Germinal center (tissue), 1 donor: ENCODE results near the gene ADAMTS14.
"Not testable (repeated sequence)": the region's sequence is repeated elsewhere in the genome, so short reads cannot be mapped to it uniquely, and the experiment has no call there.

Experiments used
- DNase-seq: peaks from one replicate; pipeline ENCODE4 v3.0.0; 2012; ENCODE audit warnings: mixed read lengths, low spot score

The ADAMTS14 gene

DNA sequence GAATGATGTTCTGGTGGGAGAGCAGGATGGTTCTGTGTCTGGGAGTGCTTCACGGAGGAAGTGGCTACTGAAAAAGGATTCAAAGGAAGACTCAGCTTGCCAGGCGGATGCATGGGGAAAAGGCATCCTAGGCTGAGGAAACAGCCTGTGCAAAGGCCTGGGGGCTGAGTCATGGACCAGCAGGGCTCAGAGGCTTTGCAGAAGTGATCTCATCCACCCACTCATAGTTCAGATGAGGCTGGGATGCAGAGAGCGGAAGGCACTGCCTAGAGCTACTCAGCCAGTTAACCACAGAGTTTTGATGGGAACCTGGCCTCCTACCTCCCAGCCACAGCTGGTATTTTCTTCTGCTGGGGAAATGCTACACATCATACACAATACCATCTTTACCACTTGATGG is 15.8 kb upstream of the ADAMTS14 start:
- DNase-seq: no peak

DNA sequence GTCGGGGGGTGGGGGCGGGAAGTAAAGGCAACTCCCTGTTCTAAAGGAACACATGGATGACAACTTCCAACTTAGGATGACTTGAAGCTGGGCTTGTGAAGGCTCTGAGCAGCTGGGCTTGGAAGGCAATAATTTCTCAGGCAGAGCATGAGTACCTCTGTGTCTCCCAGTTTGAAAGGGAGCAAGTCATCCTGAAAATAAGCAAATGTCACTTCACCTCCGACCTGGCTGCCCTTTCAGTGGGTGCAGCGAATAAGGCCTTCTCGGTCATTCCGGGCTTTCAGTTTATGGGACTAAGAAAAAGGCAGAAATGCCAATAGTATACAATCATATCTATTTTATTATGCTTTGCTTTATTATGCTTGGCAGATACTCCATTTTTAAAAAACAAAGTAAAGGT is 15.3 kb upstream of the ADAMTS14 start:
- no peak for DNase-seq

DNA sequence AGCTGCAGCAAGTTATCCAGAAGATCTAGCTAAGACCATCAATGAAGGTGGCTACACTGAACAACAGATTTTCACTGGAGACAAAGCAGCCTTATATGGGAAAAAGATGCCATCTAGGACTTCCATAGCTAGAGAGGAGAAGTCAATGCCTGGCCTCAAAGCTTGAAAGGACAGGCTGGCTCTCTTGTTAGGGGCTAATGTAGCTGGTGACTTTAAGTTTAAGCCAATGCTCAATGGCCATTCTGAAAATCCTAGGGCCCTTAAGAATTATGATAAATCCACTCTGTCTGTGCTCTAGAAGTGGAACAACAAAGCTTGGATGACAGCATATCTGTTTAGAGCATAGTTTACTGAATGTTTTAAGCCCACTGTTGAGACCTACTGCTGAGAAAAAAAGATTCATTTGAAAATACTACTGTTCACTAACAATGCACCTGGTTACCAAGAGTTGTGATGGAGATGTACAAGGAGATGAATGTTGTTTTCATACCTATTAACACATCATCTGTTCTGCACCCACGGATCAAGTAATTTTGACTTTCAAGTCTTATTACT is 13.6 kb upstream of the ADAMTS14 start:
- DNase-seq: no peak

DNA sequence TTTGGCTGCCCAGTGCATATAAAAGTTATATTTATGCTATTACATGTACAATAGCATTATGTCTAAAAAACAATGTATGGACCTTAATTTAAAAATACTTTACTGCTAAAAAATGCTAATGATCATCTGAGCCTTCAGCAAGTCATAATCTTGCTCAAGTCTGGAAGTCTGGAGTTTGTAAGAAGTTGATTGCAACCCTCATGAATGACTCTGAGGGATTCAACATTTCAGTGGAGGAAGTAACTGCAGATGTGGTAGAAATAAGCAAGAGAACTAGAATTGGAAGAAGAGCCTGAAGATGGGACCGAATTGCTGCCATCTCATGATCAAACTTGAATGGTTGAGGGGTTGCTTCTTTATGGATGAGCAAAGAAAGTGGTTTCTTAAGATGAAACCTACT is 13.0 kb upstream of the ADAMTS14 start:
- no peak for DNase-seq

DNA sequence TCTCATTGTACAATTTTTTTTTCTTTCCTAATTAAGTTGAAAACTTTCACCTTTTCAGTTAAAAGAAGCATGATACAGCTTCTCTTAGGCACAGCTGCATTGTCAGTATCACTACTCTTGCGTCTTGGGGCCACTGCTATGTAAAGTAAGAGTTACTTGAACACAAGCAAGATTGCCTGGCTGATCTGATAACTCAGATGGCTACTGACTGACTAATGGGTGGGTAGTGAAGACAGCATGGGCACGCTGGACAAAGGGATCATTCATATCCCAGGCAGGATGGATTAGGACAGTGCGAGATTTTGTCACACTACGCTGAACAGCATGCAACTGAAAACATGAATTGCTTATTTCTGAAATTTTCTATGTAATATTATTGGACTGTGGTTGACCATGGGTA is 11.6 kb upstream of the ADAMTS14 start:
- no peak for DNase-seq

DNA sequence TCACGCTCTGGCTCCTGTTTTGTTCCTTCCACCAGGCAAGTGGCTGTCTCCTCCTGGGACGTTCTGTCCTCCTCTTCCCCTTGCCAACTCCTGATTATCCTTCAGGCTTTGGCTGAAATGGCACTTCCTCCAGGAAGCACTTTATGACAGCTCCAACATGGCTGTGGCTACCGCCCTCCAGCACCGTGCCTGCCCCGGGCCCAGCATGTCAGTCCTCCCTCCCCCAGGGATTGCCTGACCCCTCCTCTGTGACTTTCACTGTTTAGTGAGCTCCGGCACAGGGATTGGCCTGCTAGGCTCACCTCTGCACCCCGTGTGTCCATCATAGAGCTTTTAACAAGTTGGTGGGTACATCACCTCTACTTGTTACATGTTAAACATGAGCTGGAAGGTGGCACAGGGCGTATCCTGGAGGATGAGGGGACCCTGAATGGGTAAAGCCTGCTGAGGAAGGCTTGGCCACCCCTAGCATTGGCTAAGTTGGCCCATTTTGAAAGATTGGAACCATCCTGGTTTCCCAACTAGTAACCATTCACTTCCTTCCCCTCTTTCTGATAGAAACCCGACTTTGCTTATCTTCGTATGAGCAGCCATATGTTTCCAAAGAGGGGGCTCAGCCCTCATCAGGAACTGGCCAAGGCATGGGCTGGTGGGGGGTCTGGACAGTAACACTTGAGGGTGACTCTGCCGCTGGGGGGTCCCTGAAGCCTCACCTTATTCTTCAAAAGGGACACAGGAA is 10.5 kb upstream of the ADAMTS14 start:
- DNase-seq: no peak

DNA sequence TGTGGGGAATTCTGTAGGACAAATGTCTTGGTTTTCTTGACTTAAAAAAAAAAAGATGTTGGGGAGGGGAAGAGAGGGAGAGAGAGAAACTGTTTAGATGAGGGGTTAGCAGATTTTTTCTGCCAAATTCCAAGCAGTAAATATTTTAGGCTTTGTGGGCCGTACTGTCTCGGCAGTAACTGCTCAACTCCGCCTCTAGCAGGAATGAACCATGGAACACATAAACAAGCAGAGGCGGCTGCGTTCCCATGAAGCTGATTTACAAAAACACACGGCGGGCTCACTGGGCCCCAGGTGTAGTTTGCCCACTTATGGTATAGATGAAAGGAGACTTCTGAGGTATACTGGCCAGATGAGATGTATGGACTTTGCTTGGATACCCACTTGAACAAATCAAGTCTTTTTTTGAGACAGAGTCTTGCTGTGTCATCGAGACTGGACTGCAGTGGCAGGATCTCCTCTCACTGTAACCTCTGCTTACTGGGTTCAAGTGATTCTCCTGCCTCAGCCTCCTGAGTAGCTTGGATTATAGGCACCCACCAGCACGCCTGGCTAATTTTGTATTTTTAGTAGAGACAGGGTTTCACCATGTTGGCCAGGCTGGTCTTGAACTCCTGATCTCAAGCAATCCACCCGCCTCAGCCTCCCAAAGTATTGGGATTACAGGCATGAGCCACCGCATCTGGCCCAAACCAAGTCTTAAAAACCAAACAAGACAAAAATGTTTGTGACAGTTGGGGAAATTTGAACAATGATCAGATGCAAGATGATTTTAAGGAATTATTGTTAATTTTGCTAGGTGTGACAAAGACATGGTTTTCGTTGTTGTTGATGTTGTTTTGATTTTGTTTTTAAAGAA is 9.7 kb upstream of the ADAMTS14 start:
- no peak for DNase-seq

DNA sequence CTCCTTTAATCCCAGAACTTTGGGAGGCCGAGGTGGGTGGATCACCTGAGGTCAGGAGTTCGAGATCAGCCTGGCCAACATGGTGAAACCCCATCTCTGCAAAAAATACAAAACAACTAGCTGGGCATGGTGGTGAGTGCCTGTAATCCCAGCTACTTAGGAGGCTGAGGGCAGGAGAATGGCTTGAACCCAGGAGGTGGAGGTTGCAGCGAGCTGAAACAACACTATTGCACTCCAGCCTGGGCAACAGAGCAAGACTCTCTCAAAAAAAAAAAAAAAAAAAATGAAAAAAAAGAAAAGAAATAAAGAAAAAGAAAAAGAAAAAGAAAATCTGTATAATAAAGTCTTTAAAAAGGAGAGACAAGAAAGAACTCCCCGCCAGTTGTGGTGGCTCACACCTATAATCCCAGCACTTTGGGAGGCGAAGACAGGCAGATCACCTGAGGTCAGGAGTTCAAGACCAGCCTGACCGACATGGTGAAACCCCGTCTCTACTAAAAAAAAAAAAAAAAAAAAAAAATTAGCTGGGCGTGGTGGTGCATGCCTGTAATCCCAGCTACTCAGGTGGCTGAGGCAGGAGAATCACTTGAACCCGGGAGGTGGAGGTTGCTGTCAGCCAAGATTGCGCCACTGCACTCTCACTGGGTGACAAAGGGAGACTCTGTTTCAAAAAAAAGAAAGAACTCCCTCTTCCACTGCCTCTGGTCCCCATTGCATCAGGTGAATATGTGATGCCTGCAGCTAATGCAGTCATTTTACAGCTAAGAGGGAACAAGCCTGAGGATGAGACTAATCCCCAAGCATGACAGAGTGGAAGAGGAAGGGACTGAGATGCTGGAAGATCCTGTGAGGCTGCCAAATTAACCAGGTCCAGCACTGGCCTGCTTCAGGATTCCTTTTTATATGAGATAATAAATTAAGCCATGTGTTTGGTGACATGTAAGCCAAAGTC is 8.6 kb upstream of the ADAMTS14 start:
- DNase-seq: not testable (repeated sequence)

DNA sequence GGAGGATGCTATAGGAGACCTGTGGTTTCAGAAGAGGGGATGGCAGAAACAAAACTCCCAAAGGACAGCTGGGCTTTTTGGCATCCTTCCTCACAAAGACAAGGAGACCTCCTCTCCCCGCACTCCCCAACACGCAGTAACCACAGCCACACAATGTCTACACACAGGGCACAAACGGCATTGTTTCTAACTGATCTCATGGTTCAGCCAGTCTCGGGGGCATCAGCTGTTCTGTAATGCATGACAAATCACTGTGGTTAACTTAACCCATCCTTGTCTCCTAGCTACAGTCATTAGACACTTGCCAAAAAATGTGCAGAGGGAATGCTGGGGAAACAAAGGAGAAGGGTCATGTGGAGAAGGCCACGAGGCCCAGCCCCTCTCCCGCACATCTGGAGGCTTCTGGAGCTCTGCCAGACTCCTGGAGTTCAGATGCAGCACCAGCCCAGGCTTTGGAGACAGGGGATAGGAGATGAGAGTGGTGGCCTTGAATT is 7.6 kb upstream of the ADAMTS14 start:
- no peak for DNase-seq

DNA sequence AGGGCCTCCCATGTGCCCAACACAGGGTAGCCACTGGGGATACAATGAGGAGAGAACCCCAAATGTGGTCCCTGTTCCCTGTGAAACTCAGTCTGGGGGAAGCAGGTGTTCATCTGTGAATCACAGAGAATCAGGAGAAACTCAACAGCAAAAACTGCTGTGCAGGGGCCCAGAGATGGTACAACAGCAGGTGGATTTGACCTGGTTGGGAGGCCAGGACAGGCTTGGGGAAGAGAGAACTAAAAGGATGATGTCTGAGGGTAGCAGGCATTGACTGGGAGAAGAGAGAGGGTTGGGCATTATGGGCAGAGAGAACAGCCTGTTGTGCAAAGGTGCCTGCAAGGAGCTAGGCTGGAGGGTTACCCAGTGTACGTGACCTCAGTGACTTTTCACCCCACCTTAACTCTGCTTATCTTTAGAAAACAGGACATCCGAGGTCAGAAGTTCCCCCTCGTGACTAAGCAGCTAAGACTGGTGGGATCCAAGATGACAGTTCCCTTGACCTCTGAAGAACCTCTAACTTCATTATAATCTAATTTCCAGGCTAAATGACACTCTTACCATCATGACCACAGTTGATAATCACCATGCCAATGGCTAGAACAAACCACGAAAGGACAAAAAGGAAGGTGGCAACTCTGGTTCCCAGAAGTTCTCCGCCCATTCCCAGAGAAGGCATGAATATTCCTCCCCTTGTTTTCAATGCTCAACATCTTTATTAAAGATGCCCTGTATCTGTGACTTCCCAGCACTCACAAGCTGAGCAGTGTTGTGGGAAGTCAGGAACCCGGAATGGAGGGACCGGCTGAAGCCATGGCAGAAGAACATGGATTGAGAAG is 5.1 kb upstream of the ADAMTS14 start:
- no peak for DNase-seq

DNA sequence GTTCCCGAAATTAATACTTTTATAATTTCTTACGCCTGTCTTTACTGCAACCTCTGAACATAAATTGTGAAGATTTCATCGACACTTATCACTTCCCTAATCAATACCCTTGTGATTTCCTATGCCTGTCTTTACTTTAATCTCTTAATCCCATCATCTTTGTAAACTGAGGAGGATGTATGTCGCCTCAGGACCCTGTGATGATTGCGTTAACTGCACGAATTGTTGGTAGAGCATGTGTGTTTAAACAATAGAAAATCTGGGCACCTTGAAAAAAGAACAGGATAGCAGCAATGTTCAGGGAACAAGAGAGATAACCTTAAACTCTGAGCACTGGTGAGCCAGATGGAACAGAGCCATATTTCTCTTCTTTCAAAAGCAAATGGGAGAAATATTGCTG is 4.5 kb upstream of the ADAMTS14 start:
- DNase-seq: not testable (repeated sequence)

DNA sequence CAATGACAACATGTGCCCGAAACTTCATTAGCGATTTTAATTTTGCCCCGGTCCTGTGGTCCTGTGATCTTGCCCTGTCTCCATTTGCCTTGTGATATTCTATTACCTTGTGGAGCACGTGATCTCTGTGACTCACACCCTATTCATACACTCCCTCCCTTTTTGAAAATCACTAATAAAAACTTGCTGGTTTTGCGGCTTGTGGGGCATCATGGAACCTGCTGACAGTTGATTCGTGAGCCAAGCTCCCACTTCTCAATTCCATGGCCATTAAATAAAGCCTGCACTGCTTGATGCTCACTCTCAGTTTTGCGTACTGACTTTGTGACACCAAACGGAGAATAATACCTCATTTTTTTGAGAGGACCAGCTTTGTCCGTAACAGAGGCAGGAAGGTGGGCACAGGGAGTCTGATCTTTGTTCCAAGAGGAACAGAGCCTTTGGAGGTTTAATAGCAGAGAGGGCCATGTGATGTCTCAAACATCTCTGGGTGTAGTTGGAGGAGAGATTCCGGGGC is 3.8 kb upstream of the ADAMTS14 start:
- DNase-seq: no peak

DNA sequence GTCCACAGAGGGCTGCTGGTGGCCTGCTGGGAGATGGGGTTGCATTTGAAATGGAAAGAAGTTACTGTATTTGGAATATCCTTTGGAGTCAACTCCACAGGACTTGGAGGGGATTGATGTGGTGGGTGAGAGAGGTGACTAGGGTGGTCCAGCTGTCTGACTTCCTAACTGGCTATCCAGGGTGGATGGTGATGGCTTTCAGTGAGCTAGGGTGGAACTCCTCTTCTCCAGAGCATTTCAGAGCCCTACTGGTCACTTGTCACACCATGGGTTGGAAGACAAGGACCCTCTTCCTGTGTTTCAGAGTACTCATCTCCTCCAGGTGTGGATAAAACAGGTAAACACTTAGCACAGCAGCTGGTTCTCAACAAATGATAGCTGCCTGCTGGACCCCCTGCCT is 3.3 kb upstream of the ADAMTS14 start:
- DNase-seq: no peak

DNA sequence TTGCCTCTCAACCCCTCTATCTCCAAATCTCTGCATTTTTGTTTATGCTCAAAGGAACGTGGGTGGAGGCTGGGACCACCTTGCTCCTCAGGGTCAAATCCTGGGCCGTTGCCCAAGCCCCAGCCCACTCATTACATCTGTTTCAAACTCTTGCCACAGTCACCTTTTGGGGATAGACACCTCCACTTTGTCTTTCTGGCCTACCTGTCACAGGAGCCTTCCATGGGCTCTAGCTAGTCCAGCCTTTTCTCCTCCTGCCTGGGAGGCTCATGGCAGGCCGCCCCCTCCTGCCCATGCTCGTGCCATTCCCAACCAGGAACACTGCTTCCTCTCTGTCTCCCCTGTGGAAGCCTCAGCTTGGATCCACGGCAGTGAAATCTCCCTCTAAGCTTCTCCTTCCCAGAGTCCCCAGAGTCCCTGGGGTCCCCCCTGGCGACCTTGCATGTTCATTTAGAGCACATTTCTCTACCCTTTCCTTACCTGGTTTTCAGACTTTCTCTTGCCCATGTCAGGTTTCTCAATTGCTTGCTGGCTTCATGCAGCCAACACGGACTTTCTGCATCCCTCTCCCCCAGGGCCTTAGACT is 2.5 kb upstream of the ADAMTS14 start:
- no peak for DNase-seq

DNA sequence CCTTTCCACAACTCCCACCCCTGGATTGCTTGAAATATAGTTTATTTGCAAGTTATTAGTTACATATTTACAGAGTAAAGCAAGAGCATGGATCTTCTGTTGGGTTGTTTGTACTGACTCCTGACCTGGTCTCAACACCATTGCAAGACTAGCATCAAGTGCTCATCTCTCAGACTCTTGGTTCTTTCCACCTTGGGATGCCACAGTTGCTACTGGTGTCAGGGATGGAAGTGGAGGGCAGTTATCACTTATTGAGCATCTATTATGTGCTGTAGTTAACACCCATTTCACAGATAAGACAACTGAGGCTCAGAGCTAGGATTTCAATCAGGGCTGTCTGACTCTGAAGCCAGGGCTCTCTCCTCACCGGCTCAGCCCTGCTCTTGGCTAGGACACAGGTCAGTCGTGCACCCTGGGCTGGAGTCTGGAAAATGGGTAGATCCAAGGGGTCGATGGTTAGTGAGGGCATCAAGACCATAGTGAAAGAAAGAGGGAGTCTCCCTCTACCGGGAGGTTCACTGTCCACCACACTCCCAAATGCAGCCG is 614 bp upstream of the ADAMTS14 start:
- no peak for DNase-seq

DNA sequence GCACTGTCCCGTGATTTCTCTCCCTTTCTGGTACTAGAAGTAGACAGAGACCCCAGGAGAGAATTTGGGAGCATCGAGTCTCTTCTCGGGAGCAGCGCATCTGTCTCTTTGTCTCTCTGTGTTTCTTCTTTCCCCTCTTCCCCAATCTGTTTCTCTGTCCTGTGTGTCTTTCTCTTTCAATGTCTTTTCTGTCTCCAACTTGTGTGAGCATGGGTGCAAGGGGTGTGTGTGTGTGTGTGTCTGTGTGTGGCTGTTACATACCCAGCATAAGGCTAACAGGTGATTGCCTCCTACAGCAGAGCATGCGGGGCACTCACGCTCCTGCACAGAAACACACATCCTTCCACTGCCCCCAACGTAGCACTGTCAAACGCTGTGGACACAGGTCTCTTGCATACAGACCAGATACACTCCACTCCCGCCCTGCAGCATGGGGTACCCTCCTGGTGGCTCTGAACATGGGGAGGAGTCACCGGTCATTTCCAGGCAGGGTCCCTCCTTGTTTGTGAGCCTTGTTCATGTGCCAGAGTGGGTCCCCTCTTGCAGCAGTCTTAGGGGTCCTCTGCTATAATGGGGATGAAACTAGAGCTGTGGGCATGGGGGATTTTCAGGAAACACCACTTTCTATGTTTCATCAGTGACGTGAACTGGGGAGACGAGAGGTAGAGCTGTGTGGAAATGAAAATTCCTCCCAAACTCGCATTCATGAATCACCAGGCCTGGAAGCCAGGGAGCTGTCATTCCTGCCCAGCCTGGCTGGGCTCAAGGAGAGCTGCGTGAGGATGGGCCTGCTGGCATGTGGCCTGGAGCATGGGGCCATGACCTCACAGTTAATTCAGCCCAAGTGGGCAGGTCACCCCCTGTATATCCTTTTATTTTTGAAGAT is 980 bp downstream of the ADAMTS14 start:
- no peak for DNase-seq

DNA sequence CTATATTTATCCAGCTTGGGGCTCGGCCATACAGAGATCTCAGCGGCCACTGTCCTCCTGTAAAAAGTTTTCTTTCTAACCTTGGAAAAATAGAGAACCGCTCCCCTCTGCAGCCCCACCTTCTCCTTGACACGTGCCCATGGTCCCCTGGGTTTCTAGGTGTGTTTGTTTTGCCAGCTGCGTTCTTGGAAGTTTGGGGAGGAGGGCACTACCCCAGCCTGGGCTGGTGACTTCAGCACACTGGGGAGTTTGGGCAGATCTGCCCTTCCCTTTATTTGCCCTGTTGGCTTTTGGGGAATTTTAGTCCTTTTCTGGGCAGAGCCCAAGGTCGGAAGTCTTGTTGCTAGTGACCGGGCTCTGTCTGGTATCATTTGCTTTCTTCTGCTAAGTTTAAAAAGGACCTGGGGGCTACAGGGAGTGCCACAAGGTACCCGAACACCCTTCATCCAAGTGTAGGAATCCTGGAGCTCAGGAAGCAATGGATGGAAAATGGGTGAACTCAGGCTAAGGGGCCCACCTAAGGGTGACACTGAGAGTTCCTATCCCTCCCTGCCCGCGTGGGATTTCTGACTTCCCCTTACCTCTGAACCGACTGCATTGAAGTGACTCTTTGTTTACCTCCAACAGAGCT is 1.7 kb downstream of the ADAMTS14 start:
- no peak for DNase-seq
